ENCODE results near the gene TTLL11. TPM values are rescaled to one million over a fixed set of nuclear protein-coding genes. Genes with fewer than 3 reads are reported as not detected.

Gene TTLL11
- total RNA-seq, 2 donors from 2014 or later = 11.7 to 11.9 TPM

DNA sequence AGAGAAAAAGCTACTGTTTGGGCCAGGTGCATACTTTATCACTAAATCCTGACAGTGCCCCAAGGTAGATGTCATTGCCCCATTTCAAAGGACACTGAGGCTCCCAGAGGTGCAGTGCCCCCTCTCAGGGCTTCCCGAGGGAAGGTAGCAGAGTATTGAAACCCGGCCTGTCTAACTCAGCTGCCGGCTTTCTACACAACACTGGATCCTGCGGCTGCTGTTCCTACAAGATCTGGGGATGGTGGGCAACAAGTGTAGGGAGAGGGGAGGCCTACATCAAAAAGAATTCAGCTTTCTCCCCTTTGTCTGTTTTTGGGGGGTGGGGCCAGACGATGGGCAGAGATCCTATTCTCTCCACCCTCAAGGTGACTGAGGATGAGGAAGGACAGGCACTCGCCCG, 240.9 kb downstream of the TTLL11 start:
- Histone ChIP-seq H3K27ac (no peak overlapping the region), H3K4me1 (replicated peaks) (no peaks in the 10 kb centered on the region), H3K27me3 (replicated peaks; ENCODE audit: insufficient read depth) (no peaks in the 10 kb centered on the region), H3K9me3 (no peaks in the 10 kb centered on the region), H3K36me3 (no peaks in the 10 kb centered on the region), H3K4me3 (no peak overlapping the region)
- WGBS = 90% methylated on average over 7 of the region's 7 CpGs
- intact Hi-C loops (cut with DNase I) = no loop called here
- no peak for DNase-seq (ENCODE audit: low spot score)
- no peak for TF ChIP-seq POLR2A (IDR thresholded peaks at IDR 0.05)
- no peak for TF ChIP-seq POLR2AphosphoS5 (IDR thresholded peaks at IDR 0.05)
- TF ChIP-seq, protein P1, sequence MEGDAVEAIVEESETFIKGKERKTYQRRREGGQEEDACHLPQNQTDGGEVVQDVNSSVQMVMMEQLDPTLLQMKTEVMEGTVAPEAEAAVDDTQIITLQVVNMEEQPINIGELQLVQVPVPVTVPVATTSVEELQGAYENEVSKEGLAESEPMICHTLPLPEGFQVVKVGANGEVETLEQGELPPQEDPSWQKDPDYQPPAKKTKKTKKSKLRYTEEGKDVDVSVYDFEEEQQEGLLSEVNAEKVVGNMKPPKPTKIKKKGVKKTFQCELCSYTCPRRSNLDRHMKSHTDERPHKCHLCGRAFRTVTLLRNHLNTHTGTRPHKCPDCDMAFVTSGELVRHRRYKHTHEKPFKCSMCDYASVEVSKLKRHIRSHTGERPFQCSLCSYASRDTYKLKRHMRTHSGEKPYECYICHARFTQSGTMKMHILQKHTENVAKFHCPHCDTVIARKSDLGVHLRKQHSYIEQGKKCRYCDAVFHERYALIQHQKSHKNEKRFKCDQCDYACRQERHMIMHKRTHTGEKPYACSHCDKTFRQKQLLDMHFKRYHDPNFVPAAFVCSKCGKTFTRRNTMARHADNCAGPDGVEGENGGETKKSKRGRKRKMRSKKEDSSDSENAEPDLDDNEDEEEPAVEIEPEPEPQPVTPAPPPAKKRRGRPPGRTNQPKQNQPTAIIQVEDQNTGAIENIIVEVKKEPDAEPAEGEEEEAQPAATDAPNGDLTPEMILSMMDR (IDR thresholded peaks at IDR 0.05) = no peak

DNA sequence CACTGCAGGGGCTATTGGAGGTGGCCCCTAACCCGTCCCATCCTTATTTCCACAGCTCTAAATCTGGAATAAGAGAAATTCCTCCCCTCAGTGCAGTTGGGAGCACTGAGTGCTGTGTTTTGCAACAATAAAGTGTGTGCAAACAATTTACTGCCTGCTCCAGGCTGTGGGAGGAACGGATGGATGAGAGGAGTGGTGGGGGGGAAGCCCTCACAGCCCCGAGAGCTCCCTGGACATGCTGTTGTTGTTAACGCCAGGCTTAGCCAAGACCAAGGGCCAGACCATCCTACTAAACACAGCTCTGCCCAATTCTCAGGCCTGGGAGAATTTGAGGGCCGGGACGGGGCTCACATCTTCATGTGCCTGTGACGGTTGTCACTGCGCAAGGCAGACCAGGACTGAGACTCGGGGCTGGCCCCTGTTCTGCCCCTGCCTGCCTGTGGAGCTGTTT, 241.4 kb downstream of the TTLL11 start:
- intact Hi-C loops (cut with DNase I) = no loop called here
- no peak overlapping the region for H3K27ac ChIP-seq
- TF ChIP-seq POLR2A (IDR thresholded peaks at IDR 0.05) (no peak), POLR2AphosphoS5 (IDR thresholded peaks at IDR 0.05) (no peak)
- TF ChIP-seq, protein P1 (IDR thresholded peaks at IDR 0.05) = no peak
- no peaks in the 10 kb centered on the region for H3K9me3 ChIP-seq
- H3K27me3 ChIP-seq (replicated peaks; ENCODE audit: insufficient read depth) = no peaks in the 10 kb centered on the region
- DNase-seq (ENCODE audit: low spot score) = no peak
- WGBS = 76% methylated on average over 9 of the region's 9 CpGs
- no peaks in the 10 kb centered on the region for H3K4me1 ChIP-seq (replicated peaks)
- H3K36me3 ChIP-seq = no peaks in the 10 kb centered on the region
- no peak overlapping the region for H3K4me3 ChIP-seq

- no peaks in the 10 kb centered on the region for H3K9me3 ChIP-seq
- no peaks in the 10 kb centered on the region for H3K36me3 ChIP-seq
- no peaks in the 10 kb centered on the region for H3K4me1 ChIP-seq (replicated peaks)
- no peak for DNase-seq (ENCODE audit: low spot score)
- intact Hi-C loops (cut with DNase I) = no loop called here
- TF ChIP-seq POLR2AphosphoS5 (IDR thresholded peaks at IDR 0.05) = no peak
- TF ChIP-seq, protein P1 (IDR thresholded peaks at IDR 0.05) = no peak
- no peak for TF ChIP-seq POLR2A (IDR thresholded peaks at IDR 0.05)
- H3K27me3 ChIP-seq (replicated peaks; ENCODE audit: insufficient read depth) = no peaks in the 10 kb centered on the region
- no peak overlapping the region for H3K27ac ChIP-seq
- WGBS = 90% methylated on average over 2 of the region's 2 CpGs
- no peak overlapping the region for H3K4me3 ChIP-seq
These were observed 242.7 kb downstream of the TTLL11 start for GRCh38 chr9:121850366-121850765.

DNA sequence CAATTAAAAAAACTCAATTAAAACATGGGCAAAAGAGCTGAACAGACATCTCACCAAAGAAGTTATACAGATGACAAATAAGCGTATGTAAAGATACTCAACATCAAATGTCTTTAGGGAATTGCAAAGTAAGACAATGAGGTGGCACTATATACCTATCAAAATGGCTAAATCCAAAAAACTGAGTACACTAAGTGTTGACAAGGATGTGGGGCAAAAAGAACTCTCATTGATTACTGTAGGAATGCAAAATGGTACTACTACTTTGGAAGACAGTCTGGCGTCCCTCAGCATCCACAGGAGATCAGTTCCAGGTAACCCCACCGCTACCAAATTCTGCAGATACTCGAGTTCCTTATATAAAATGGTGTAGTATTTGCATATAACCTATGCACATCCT, 243.6 kb downstream of the TTLL11 start:
- WGBS = over 99% methylated on average over 4 of the region's 4 CpGs
- TF ChIP-seq, protein P1 (IDR thresholded peaks at IDR 0.05) = no peak
- TF ChIP-seq POLR2AphosphoS5 (IDR thresholded peaks at IDR 0.05) = no peak
- no peak for TF ChIP-seq POLR2A (IDR thresholded peaks at IDR 0.05)
- no peaks in the 10 kb centered on the region for H3K4me1 ChIP-seq (replicated peaks)
- no peaks in the 10 kb centered on the region for H3K27me3 ChIP-seq (replicated peaks; ENCODE audit: insufficient read depth)
- no peak for DNase-seq (ENCODE audit: low spot score)
- H3K36me3 ChIP-seq = no peaks in the 10 kb centered on the region
- H3K4me3 ChIP-seq = no peak overlapping the region
- intact Hi-C loops (cut with DNase I) = no loop called here
- no peak overlapping the region for H3K27ac ChIP-seq
- no peaks in the 10 kb centered on the region for H3K9me3 ChIP-seq

GRCh38 chr9:121844562-121844961, 248.5 kb downstream of the TTLL11 start:
- intact Hi-C loops (cut with DNase I) = no loop called here
- Histone ChIP-seq H3K27ac (no peak overlapping the region), H3K27me3 (replicated peaks; ENCODE audit: insufficient read depth) (no peaks in the 10 kb centered on the region), H3K9me3 (no peaks in the 10 kb centered on the region), H3K4me3 (no peak overlapping the region), H3K36me3 (no peaks in the 10 kb centered on the region), H3K4me1 (replicated peaks) (no peaks in the 10 kb centered on the region)
- WGBS = 91% methylated on average over 2 of the region's 2 CpGs
- DNase-seq (ENCODE audit: low spot score) = no peak
- TF ChIP-seq, protein P1 (IDR thresholded peaks at IDR 0.05) = no peak
- TF ChIP-seq POLR2AphosphoS5 (IDR thresholded peaks at IDR 0.05) (no peak), POLR2A (IDR thresholded peaks at IDR 0.05) (no peak)

Measured in prostate gland (tissue), 2 donors.